Measurements from ENCODE around the gene TRIOBP. TPM values are rescaled to one million over a fixed set of nuclear protein-coding genes. Genes with fewer than 3 reads are reported as not detected.

The TRIOBP gene
- total and polyA plus RNA-seq, 7 donors, result 19.1 to 42.7 (median 24.6) TPM

- H3K4me3 ChIP-seq, result peak overlapping the region; percentile 60
- H3K36me3 ChIP-seq (ENCODE audit: insufficient read depth in 1 of 2, low read depth in 1 of 2), result peaks cover 0 to 13% of the 10 kb centered on the region in 2 donors
- intact Hi-C loops (cut with DNase I), result loop anchor here (2.0 to 10.0 kb wide), 4 partner anchors 44 to 148 kb away; no protein-coding TSS in a partner anchor
- peaks cover 13% of the 10 kb centered on the region for H3K4me1 ChIP-seq
- H3K27me3 ChIP-seq (ENCODE audit: insufficient read depth in 3 of 3, low read length in 2 of 3), result no peaks in the 10 kb centered on the region
- no peak for DNase-seq
- 31 to 47% (median 46%) methylated on average over 10 to 14 of the region's 14 CpGs for WGBS, 3 donors
- no peak overlapping the region for H3K27ac ChIP-seq
- ATAC-seq, result no peak
- no peak for TF ChIP-seq CTCF (IDR thresholded peaks at IDR 0.05)
- H3K9me3 ChIP-seq, result no peaks in the 10 kb centered on the region
Measured at GRCh38 chr22:37819105-37819433, 122.2 kb downstream of the TRIOBP start.

- no peaks in the 10 kb centered on the region for H3K27me3 ChIP-seq (ENCODE audit: insufficient read depth in 3 of 3, low read length in 2 of 3)
- no peak for TF ChIP-seq CTCF (IDR thresholded peaks at IDR 0.05)
- peaks cover 13% of the 10 kb centered on the region for H3K4me1 ChIP-seq
- DNase-seq, result no peak
- no peaks in the 10 kb centered on the region for H3K9me3 ChIP-seq
- WGBS, 3 donors, result 89 to 95% (median 95%) methylated on average over 5 of the region's 5 CpGs
- intact Hi-C loops (cut with DNase I), result no loop called here
- H3K4me3 ChIP-seq, result no peak overlapping the region
- peaks cover 0 to under 1% of the 10 kb centered on the region in 2 donors for H3K36me3 ChIP-seq (ENCODE audit: insufficient read depth in 1 of 2, low read depth in 1 of 2)
- no peak for ATAC-seq
- H3K27ac ChIP-seq, result no peak overlapping the region
Measured at GRCh38 chr22:37820350-37820749, 123.5 kb downstream of the TRIOBP start.

- Histone ChIP-seq H3K9me3 (no peaks in the 10 kb centered on the region), H3K36me3 (ENCODE audit: insufficient read depth in 1 of 2, low read depth in 1 of 2) (no peaks in the 10 kb centered on the region), H3K27me3 (ENCODE audit: insufficient read depth in 3 of 3, low read length in 2 of 3) (no peaks in the 10 kb centered on the region), H3K27ac (no peak overlapping the region), H3K4me1 (peaks cover 13% of the 10 kb centered on the region), H3K4me3 (no peak overlapping the region)
- 48 to 57% (median 50%) methylated on average over 8 of the region's 8 CpGs for WGBS, 3 donors
- ATAC-seq (no peak), DNase-seq (no peak)
- no peak for TF ChIP-seq CTCF (IDR thresholded peaks at IDR 0.05)
- intact Hi-C loops (cut with DNase I), result no loop called here
Measured at GRCh38 chr22:37822079-37822833, 125.4 kb downstream of the TRIOBP start.

- peaks cover 0 to 3% of the 10 kb centered on the region in 2 donors for H3K36me3 ChIP-seq (ENCODE audit: insufficient read depth in 1 of 2, low read depth in 1 of 2)
- H3K4me3 ChIP-seq, result no peak within 1 kb of the TSS
- intact Hi-C loops (cut with DNase I), result no loop called here
- H3K9me3 ChIP-seq, result no peaks in the 10 kb centered on the region
- no peak for ATAC-seq
- WGBS, 3 donors, result 61 to 69% (median 68%) methylated on average over 21 of the region's 21 CpGs
- peaks cover 6% of the 10 kb centered on the region for H3K4me1 ChIP-seq
- no peak for DNase-seq
- H3K27me3 ChIP-seq (ENCODE audit: insufficient read depth in 3 of 3, low read length in 2 of 3), result no peaks in the 10 kb centered on the region
- no peak within 1 kb of the TSS for H3K27ac ChIP-seq
- TF ChIP-seq CTCF (IDR thresholded peaks at IDR 0.05), result no peak
Measured at GRCh38 chr22:37823134-37823985, 126.5 kb downstream of the TRIOBP start, which contains the start of gene GALR3. Gene GALR3, plus strand, starts transcription at chr22:37823382. Its CDS starts 25 bp downstream, at chr22:37823407.
